Stimulated activated CD4-positive, alpha-beta T cell treated with anti-CD3 and anti-CD28 coated beads, Interleukin-1b, Interleukin-23, amount 100 ng/mL, for 48 hours (primary cell): ENCODE results near the gene OR5AU1.

Source experiments
- DNase-seq: peaks from one replicate; pipeline ENCODE4 v3.0.0-alpha.2; 2020

Gene OR5AU1

DNA sequence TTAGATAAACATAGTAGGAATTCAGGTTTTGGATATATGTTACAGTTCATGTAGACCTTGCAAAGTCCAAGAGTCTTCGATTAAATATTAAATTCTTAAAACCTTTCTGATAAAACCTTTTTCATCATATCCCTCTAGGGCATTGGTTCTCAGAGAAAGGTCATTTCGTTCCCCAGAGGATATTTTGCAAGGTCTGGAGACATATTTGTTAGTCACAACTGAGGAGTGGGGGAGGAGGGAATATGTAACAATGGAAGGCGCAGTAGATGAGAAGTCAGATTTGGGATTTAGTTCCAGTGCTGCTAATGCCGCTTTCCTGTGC is 49.7 kb downstream of the OR5AU1 start:
- no peak for DNase-seq

DNA sequence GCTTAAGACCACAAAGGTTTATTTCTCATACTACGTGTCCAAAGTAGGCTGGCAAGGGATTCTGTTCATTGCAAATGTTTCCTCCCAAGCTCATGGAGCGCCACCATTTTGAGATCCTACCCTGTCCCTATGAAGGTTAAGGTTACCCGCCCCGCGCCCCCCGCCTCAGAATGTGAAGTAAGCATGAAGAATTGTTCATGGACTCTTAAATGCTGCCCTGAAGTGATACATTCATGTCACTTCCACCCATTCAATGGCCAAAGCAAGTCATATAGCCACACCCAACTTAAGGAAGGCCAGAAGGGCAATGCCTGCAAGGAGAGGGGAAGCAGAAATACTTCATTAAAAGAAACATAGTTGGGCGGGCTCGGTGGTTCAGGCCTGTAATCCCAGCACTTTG is 50.8 kb downstream of the OR5AU1 start:
- no peak for DNase-seq
